ENCODE results near the gene CYSRT1. TPM values are rescaled to one million over a fixed set of nuclear protein-coding genes. Genes with fewer than 3 reads are reported as not detected.
A peak's percentile ranks its signal among the peaks of the same experiment; 100 is the strongest.

Gene CYSRT1
- total RNA-seq, 1 donor from 2014 or later: 1.3 TPM

- Histone ChIP-seq H4K20me1 (ENCODE audit: insufficient read depth, low read length) (peaks cover 41% of the 10 kb centered on the region), H3K27me3 (ENCODE audit: insufficient read depth, low read length) (no peaks in the 10 kb centered on the region)
- H3K9me3 Mint-ChIP-seq (ENCODE audit: unreplicated experiment): no peaks in the 10 kb centered on the region
These were observed 48.8 kb downstream of the CYSRT1 start for GRCh38 chr9:137273611-137274320.

DNA sequence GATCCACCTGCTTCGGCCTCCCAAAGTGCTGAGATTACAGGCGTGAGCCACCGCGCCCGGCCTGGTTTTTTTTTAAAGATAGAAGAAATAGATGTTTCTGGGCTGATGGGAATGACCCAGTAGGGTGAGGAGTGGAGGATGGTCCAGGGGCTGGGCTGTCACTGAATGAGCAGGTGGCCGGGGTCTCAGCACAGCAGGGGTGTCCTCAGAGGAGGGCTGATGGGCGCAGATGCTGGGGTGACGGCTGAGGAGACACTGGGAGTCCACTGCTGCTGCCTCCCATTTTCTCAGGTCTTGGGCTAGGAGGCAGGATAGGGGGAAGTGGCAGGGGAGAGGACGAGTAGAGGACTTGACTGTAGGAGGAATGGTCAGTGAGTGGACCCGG lies 50.2 kb downstream of the CYSRT1 start:
- no peak overlapping the region for H2AFZ ChIP-seq (ENCODE audit: low read depth, low read length)
- H3K27ac Mint-ChIP-seq (ENCODE audit: unreplicated experiment): no peak overlapping the region
- no peak overlapping the region for H3K9ac ChIP-seq (ENCODE audit: low read length)
- no peaks in the 10 kb centered on the region for H3K9me3 Mint-ChIP-seq (ENCODE audit: unreplicated experiment)
- H3K36me3 Mint-ChIP-seq (ENCODE audit: low read depth, unreplicated experiment): peaks cover 3% of the 10 kb centered on the region
- H3K4me3 Mint-ChIP-seq (ENCODE audit: unreplicated experiment): peak overlapping the region; percentile 61
- no peaks in the 10 kb centered on the region for H3K27me3 ChIP-seq (ENCODE audit: insufficient read depth, low read length)
- H3K79me2 ChIP-seq (ENCODE audit: insufficient read depth, low read length): peaks cover 24% of the 10 kb centered on the region
- no peaks in the 10 kb centered on the region for H3K9me3 ChIP-seq (ENCODE audit: insufficient read depth, low read depth, low read length)
- H3K27me3 Mint-ChIP-seq (ENCODE audit: low read depth, unreplicated experiment): no peaks in the 10 kb centered on the region
- DNase-seq (ENCODE audit: low read depth) (no peak), FAIRE-seq (no peak)
- H3K27ac ChIP-seq (ENCODE audit: low read depth, low read length): no peak overlapping the region
- H3K4me2 ChIP-seq (ENCODE audit: low read length): no peak overlapping the region
- peaks cover 20% of the 10 kb centered on the region for H3K4me1 ChIP-seq (ENCODE audit: insufficient read depth, low read length)
- no peak overlapping the region for H3K4me3 ChIP-seq (ENCODE audit: insufficient read depth, low read depth, low read length)
- no peak for TF ChIP-seq EZH2 (IDR thresholded peaks at IDR 0.05; ENCODE audit: insufficient read depth, low read length)
- TF ChIP-seq, protein P1, sequence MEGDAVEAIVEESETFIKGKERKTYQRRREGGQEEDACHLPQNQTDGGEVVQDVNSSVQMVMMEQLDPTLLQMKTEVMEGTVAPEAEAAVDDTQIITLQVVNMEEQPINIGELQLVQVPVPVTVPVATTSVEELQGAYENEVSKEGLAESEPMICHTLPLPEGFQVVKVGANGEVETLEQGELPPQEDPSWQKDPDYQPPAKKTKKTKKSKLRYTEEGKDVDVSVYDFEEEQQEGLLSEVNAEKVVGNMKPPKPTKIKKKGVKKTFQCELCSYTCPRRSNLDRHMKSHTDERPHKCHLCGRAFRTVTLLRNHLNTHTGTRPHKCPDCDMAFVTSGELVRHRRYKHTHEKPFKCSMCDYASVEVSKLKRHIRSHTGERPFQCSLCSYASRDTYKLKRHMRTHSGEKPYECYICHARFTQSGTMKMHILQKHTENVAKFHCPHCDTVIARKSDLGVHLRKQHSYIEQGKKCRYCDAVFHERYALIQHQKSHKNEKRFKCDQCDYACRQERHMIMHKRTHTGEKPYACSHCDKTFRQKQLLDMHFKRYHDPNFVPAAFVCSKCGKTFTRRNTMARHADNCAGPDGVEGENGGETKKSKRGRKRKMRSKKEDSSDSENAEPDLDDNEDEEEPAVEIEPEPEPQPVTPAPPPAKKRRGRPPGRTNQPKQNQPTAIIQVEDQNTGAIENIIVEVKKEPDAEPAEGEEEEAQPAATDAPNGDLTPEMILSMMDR (IDR thresholded peaks at IDR 0.05; ENCODE audit: insufficient read depth, low read depth, low read length): no peak
- H4K20me1 ChIP-seq (ENCODE audit: insufficient read depth, low read length): peaks cover 45% of the 10 kb centered on the region
- H3K36me3 ChIP-seq (ENCODE audit: insufficient read depth, low read length): no peaks in the 10 kb centered on the region
- H3K4me1 Mint-ChIP-seq (ENCODE audit: low read depth, unreplicated experiment): peaks cover 4% of the 10 kb centered on the region

More at GRCh38 chr9:137273611-137274320, 48.8 kb downstream of the CYSRT1 start:
- Histone ChIP-seq H3K79me2 (ENCODE audit: insufficient read depth, low read length) (peaks cover 15% of the 10 kb centered on the region), H3K36me3 (ENCODE audit: insufficient read depth, low read length) (peaks cover 8% of the 10 kb centered on the region), H3K9me3 (ENCODE audit: insufficient read depth, low read depth, low read length) (no peaks in the 10 kb centered on the region), H3K27ac (ENCODE audit: low read depth, low read length) (no peak overlapping the region), H3K4me2 (ENCODE audit: low read length) (no peak overlapping the region), H3K4me3 (ENCODE audit: insufficient read depth, low read depth, low read length) (no peak overlapping the region), H3K4me1 (ENCODE audit: insufficient read depth, low read length) (peaks cover 14% of the 10 kb centered on the region), H2AFZ (ENCODE audit: low read depth, low read length) (no peak overlapping the region), H3K9ac (ENCODE audit: low read length) (no peak overlapping the region)
- Mint-ChIP-seq H3K36me3 (ENCODE audit: low read depth, unreplicated experiment) (peaks cover 7% of the 10 kb centered on the region), H3K27ac (ENCODE audit: unreplicated experiment) (no peak overlapping the region), H3K4me3 (ENCODE audit: unreplicated experiment) (no peak overlapping the region), H3K27me3 (ENCODE audit: low read depth, unreplicated experiment) (no peaks in the 10 kb centered on the region), H3K4me1 (ENCODE audit: low read depth, unreplicated experiment) (peaks cover 4% of the 10 kb centered on the region)
- FAIRE-seq (no peak), DNase-seq (ENCODE audit: low read depth) (no peak)
- TF ChIP-seq, protein P1 (IDR thresholded peaks at IDR 0.05; ENCODE audit: insufficient read depth, low read depth, low read length): no peak
- TF ChIP-seq EZH2 (IDR thresholded peaks at IDR 0.05; ENCODE audit: insufficient read depth, low read length): no peak

Other genes starting within 250 kb of the CYSRT1 start
- 5.0 and 5.6 TPM in 2 replicates for gene PTGDS, start 247.7 kb upstream of the CYSRT1 start, total RNA-seq
- gene LCNL1, start 242.2 kb upstream of the CYSRT1 start, total RNA-seq: 0.22 and 0.45 TPM in 2 replicates
- gene PAXX, start 232.8 kb upstream of the CYSRT1 start, total RNA-seq: 15.3 and 18.8 TPM in 2 replicates
- gene CLIC3, start 228.6 kb upstream of the CYSRT1 start, total RNA-seq: 0.39 and 0.48 TPM in 2 replicates
- gene ABCA2, start 196.9 kb upstream of the CYSRT1 start, total RNA-seq: 16.2 and 20.0 TPM in 2 replicates
- gene FUT7, start 193.1 kb upstream of the CYSRT1 start, total RNA-seq: not detected in 2 replicates
- gene NPDC1, start 179.0 kb upstream of the CYSRT1 start, total RNA-seq: 65.9 and 66.8 TPM in 2 replicates
- gene ENTPD2, start 171.1 kb upstream of the CYSRT1 start, total RNA-seq: 0.14 and 0.55 TPM in 2 replicates
- 0.41 and 0.43 TPM in 2 replicates for gene SAPCD2, start 154.6 kb upstream of the CYSRT1 start, total RNA-seq
- gene UAP1L1, start 147.7 kb upstream of the CYSRT1 start, total RNA-seq: 4.0 and 4.7 TPM in 2 replicates
- gene MAN1B1, start 138.2 kb upstream of the CYSRT1 start, total RNA-seq: 69.2 and 89.0 TPM in 2 replicates
- 53.8 and 68.7 TPM in 2 replicates for gene DPP7, start 110.4 kb upstream of the CYSRT1 start, total RNA-seq
- 0.18 TPM in 1 of 2 replicates, not detected in the other for gene GRIN1, start 86.0 kb upstream of the CYSRT1 start, total RNA-seq
- not detected in 2 replicates for gene LRRC26, start 55.1 kb upstream of the CYSRT1 start, total RNA-seq
- gene TMEM210, start 53.1 kb upstream of the CYSRT1 start, total RNA-seq: not detected in 2 replicates
- gene ANAPC2, start 36.6 kb upstream of the CYSRT1 start, total RNA-seq: 39.2 and 39.7 TPM in 2 replicates
- gene SSNA1, start 36.5 kb upstream of the CYSRT1 start, total RNA-seq: 49.1 and 52.7 TPM in 2 replicates
- gene TPRN, start 24.4 kb upstream of the CYSRT1 start, total RNA-seq: 16.0 and 17.2 TPM in 2 replicates
- 28.7 and 30.9 TPM in 2 replicates for gene TMEM203, start 19.5 kb upstream of the CYSRT1 start, total RNA-seq
- 13.7 and 14.5 TPM in 2 replicates for gene NDOR1, start 19.5 kb upstream of the CYSRT1 start, total RNA-seq
- gene RNF208, start 2.9 kb upstream of the CYSRT1 start, total RNA-seq: 4.3 and 4.9 TPM in 2 replicates
- 0.17 TPM in 1 of 2 replicates, not detected in the other for gene RNF224, start 2.3 kb downstream of the CYSRT1 start, total RNA-seq
- gene SLC34A3, start 5.7 kb downstream of the CYSRT1 start, total RNA-seq: 0.09 TPM in 1 of 2 replicates, not detected in the other
- 188 and 218 TPM in 2 replicates for gene TUBB4B, start 16.1 kb downstream of the CYSRT1 start, total RNA-seq
- gene STPG3, start 26.1 kb downstream of the CYSRT1 start, total RNA-seq: not detected in 2 replicates
- 45.8 and 48.9 TPM in 2 replicates for gene NELFB, start 30.2 kb downstream of the CYSRT1 start, total RNA-seq
- gene TOR4A, start 52.6 kb downstream of the CYSRT1 start, total RNA-seq: 10.8 and 11.8 TPM in 2 replicates
- gene NRARP, start 77.1 kb downstream of the CYSRT1 start, total RNA-seq: 6.9 and 7.3 TPM in 2 replicates
- 8.5 and 9.4 TPM in 2 replicates for gene EXD3, start 198.0 kb downstream of the CYSRT1 start, total RNA-seq
- 0.50 and 0.84 TPM in 2 replicates for gene NOXA1, start 198.2 kb downstream of the CYSRT1 start, total RNA-seq
- 0.11 TPM in 1 of 2 replicates, not detected in the other for gene ENTPD8, start 216.2 kb downstream of the CYSRT1 start, total RNA-seq
- 48.8 and 50.5 TPM in 2 replicates for gene NSMF, start 234.2 kb downstream of the CYSRT1 start, total RNA-seq